IMR-90 (cell line): Measurements from ENCODE around the gene UMODL1. TPM values are rescaled to one million over a fixed set of nuclear protein-coding genes. Genes with fewer than 3 reads are reported as not detected.

Experiments used
- ATAC-seq: fragments of 200-7000 bp; cut with Tn5 transposase; 2 replicates; pipeline ENCODE4 v1.9.1; 2020; ENCODE audit warnings: low read depth, mild to moderate bottlenecking, moderate library complexity
- BruUV-seq: library from RNA; stranded (reverse); fragments of 400-500 nt; replicated peaks from 2 replicates; lab custom pipeline; 2021; lab: Mats Ljungman, UMichigan
- CTCF ChIA-PET: fragments of 300-600 bp; formaldehyde crosslinking; extraction: SDS; loops from one replicate; lab custom pipeline; 2021; ENCODE audit warnings: antibody characterized with exemption; lab: Yijun Ruan, JAX
- POLR2A ChIA-PET: fragments of 300-600 bp; sonication (Branson Sonifier 250); formaldehyde crosslinking; loops from one replicate; lab custom pipeline; 2022; ENCODE audit warnings: antibody characterized with exemption; ENCODE audit not compliant: unreplicated experiment; lab: Charles Lee
- DNase-seq: peaks from one replicate; pipeline ENCODE4 v3.0.0; 2013
- H2AFZ ChIP-seq: replicated peaks from 2 replicates; pipeline ENCODE3; 2013; ENCODE audit warnings: low read length, mild to moderate bottlenecking; ENCODE audit not compliant: poor library complexity
- H2AK5ac ChIP-seq: 2 replicates; pipeline ENCODE4 v1.6.1; 2013; ENCODE audit warnings: low read depth, low read length, inconsistent platforms
- H2AK9ac ChIP-seq: replicated peaks from 2 replicates; pipeline ENCODE3; 2013; ENCODE audit warnings: mild to moderate bottlenecking, low read depth, low read length, moderate library complexity; ENCODE audit not compliant: poor library complexity
- H2BK120ac ChIP-seq: 2 replicates; pipeline ENCODE4 v1.6.1; 2013; ENCODE audit warnings: low read depth, low read length, inconsistent platforms
- H2BK15ac ChIP-seq: 3 replicates; pipeline ENCODE4 v1.6.1; 2013; ENCODE audit warnings: low read depth, low read length, inconsistent platforms
- H2BK20ac ChIP-seq: 2 replicates; pipeline ENCODE4 v1.6.1; 2013; ENCODE audit warnings: low read depth, mild to moderate bottlenecking, inconsistent platforms, low read length, moderate library complexity
- H2BK5ac ChIP-seq: 2 replicates; pipeline ENCODE4 v1.6.1; 2013; ENCODE audit warnings: mild to moderate bottlenecking, low read depth, low read length, inconsistent platforms; ENCODE audit not compliant: poor library complexity, severe bottlenecking
- H3K14ac ChIP-seq: replicated peaks from 2 replicates; pipeline ENCODE4 v1.6.1; 2013; ENCODE audit warnings: low read depth, low read length, inconsistent platforms
- H3K18ac ChIP-seq: 2 replicates; pipeline ENCODE4 v1.6.1; 2013; ENCODE audit warnings: low read depth, low read length, control low read depth
- H3K23ac ChIP-seq: 2 replicates; pipeline ENCODE4 v1.6.1; 2013; ENCODE audit warnings: low read depth, low read length, inconsistent platforms
- H3K27ac ChIP-seq: 2 replicates; pipeline ENCODE4 v1.5.1; 2013; ENCODE audit warnings: mild to moderate bottlenecking, control low read depth, low read length; ENCODE audit not compliant: insufficient read depth
- H3K27me3 ChIP-seq: 2 replicates; pipeline ENCODE4 v1.6.1; 2013; ENCODE audit warnings: low read length; ENCODE audit not compliant: control insufficient read depth, insufficient read depth
- H3K36me3 ChIP-seq: 2 replicates; pipeline ENCODE4 v1.6.1; 2013; ENCODE audit warnings: low read length, mixed read lengths; ENCODE audit not compliant: control insufficient read depth, insufficient read depth
- H3K4ac ChIP-seq: 2 replicates; pipeline ENCODE4 v1.6.1; 2013; ENCODE audit warnings: low read depth, low read length, inconsistent platforms
- H3K4me1 ChIP-seq: 2 replicates; pipeline ENCODE4 v1.6.1; 2013; ENCODE audit warnings: low read length, mixed read lengths; ENCODE audit not compliant: control insufficient read depth, insufficient read depth
- H3K4me2 ChIP-seq: 2 replicates; pipeline ENCODE4 v1.6.1; 2013; ENCODE audit warnings: low read depth, mild to moderate bottlenecking, control low read depth, low read length, moderate library complexity
- H3K4me3 ChIP-seq: 2 replicates; pipeline ENCODE4 v1.5.1; 2013; ENCODE audit warnings: low read depth, mild to moderate bottlenecking, control low read depth, low read length, moderate library complexity; ENCODE audit not compliant: insufficient read depth
- H3K56ac ChIP-seq: 2 replicates; pipeline ENCODE4 v1.6.1; 2013; ENCODE audit warnings: low read length, inconsistent platforms; ENCODE audit not compliant: insufficient read depth; ENCODE audit errors: extremely low read depth
- H3K79me1 ChIP-seq, 2 experiments: 2 replicates each; pipeline ENCODE4 v1.6.1; 2013; ENCODE audit warnings: low read length in 2 of 2, inconsistent platforms in 1 of 2, low read depth in 1 of 2
- H3K9ac ChIP-seq: 2 replicates; pipeline ENCODE4 v1.6.1; 2013; ENCODE audit warnings: low read depth, low read length, control low read depth
- H3K9me1 ChIP-seq: 2 replicates; pipeline ENCODE4 v1.6.1; 2013; ENCODE audit warnings: low read length, inconsistent platforms; ENCODE audit not compliant: insufficient read depth
- H3K9me3 ChIP-seq: 2 replicates; pipeline ENCODE4 v1.6.1; 2013; ENCODE audit warnings: low read length; ENCODE audit not compliant: control insufficient read depth, insufficient read depth
- H4K20me1 ChIP-seq: 2 replicates; pipeline ENCODE4 v1.6.1; 2013; ENCODE audit warnings: low read length, inconsistent platforms; ENCODE audit not compliant: insufficient read depth
- H4K5ac ChIP-seq: 2 replicates; pipeline ENCODE4 v1.6.1; 2013; ENCODE audit warnings: mild to moderate bottlenecking, low read depth, low read length, control low read depth
- H4K8ac ChIP-seq, 2 experiments: 2 replicates each; pipeline ENCODE4 v1.6.1; 2013; ENCODE audit warnings: low read depth in 2 of 2, low read length in 2 of 2, control low read depth in 1 of 2, inconsistent platforms in 1 of 2
- H4K91ac ChIP-seq: 2 replicates; pipeline ENCODE4 v1.6.1; 2013; ENCODE audit warnings: low read depth, low read length, inconsistent platforms; ENCODE audit not compliant: insufficient read depth
- BHLHE40 ChIP-seq: fragments of 150-350 bp; IDR thresholded peaks from 2 replicates; pipeline ENCODE4 v1.6.1; 2016; ENCODE audit warnings: mild to moderate bottlenecking, low read depth, low read length
- CEBPB ChIP-seq: IDR thresholded peaks from 2 replicates; pipeline ENCODE4 v1.6.1; 2012; ENCODE audit warnings: low read depth, low read length, improper control_type of control experiment
- CTCF ChIP-seq: conservative IDR thresholded peaks from 2 replicates; pipeline ENCODE4 v1.5.1; 2012; ENCODE audit warnings: mild to moderate bottlenecking, low read depth, low read length, improper control_type of control experiment
- ELK1 ChIP-seq: fragments of 150-350 bp; IDR thresholded peaks from 2 replicates; pipeline ENCODE4 v1.6.1; 2016; ENCODE audit warnings: low read depth, mild to moderate bottlenecking, low read length, moderate library complexity, borderline replicate concordance
- FOS ChIP-seq: fragments of 150-350 bp; IDR thresholded peaks from 2 replicates; pipeline ENCODE4 v1.6.1; 2016; ENCODE audit warnings: low read depth, low read length
- MAFK ChIP-seq: IDR thresholded peaks from 2 replicates; pipeline ENCODE4 v1.6.1; 2012; ENCODE audit warnings: low read depth, low read length, improper control_type of control experiment
- MAZ ChIP-seq: IDR thresholded peaks from 2 replicates; pipeline ENCODE4 v1.6.1; 2012; ENCODE audit warnings: low read depth, mild to moderate bottlenecking, low read length, improper control_type of control experiment, moderate library complexity, borderline replicate concordance
- MXI1 ChIP-seq: IDR thresholded peaks from 2 replicates; pipeline ENCODE4 v1.6.1; 2012; ENCODE audit warnings: low read depth, mild to moderate bottlenecking, low read length, moderate library complexity, borderline replicate concordance
- NFE2L2 ChIP-seq: fragments of 150-350 bp; IDR thresholded peaks from 2 replicates; pipeline ENCODE4 v1.6.1; 2016; ENCODE audit warnings: low read depth, mild to moderate bottlenecking, low read length
- POLR2A ChIP-seq: IDR thresholded peaks from 2 replicates; pipeline ENCODE4 v1.6.1; 2012; ENCODE audit warnings: mild to moderate bottlenecking, low read depth, low read length
- RAD21 ChIP-seq: IDR thresholded peaks from 2 replicates; pipeline ENCODE4 v1.6.1; 2012; ENCODE audit warnings: low read length, improper control_type of control experiment
- RCOR1 ChIP-seq: IDR thresholded peaks from 2 replicates; pipeline ENCODE4 v1.6.1; 2012; ENCODE audit warnings: mild to moderate bottlenecking, low read length, improper control_type of control experiment; ENCODE audit not compliant: insufficient replicate concordance
- RFX5 ChIP-seq: IDR thresholded peaks from 2 replicates; pipeline ENCODE4 v1.8.0; 2012; ENCODE audit warnings: low read depth, mild to moderate bottlenecking, low read length, moderate library complexity
- WGBS, 2 experiments: methylation state at CpG; one replicate each; pipeline versions ENCODE4 v1.1.5 to v1.1.7; 2013; ENCODE audit warnings: missing lambda C conversion rate in 2 of 2; ENCODE audit not compliant: insufficient read length in 1 of 2; ENCODE audit errors: extremely low coverage in 2 of 2; 5-methylcytosine and 5-hydroxymethylcytosine counted together
- dilution Hi-C: fragments of 300-500 bp; cut with HindIII; formaldehyde crosslinking; loops from one replicate; pipeline ENCODE4 v1.14.3; 2018; ENCODE audit warnings: low sequenced_read_pairs; ENCODE audit not compliant: unreplicated experiment
- in situ Hi-C: fragments of 300-500 bp; cut with MboI; formaldehyde crosslinking; loops from 3 replicates; pipeline ENCODE4 v1.14.3; 2019; ENCODE audit warnings: low sequenced_read_pairs, inconsistent platforms, mixed read lengths
- intact Hi-C: fragments of 100-400 bp; cut with micrococcal nuclease; formaldehyde crosslinking; loops from 2 replicates; pipeline ENCODE4 v1.10.0; 2022
- polyA plus RNA-seq, 3 experiments: library from polyadenylated mRNA; depleted of rRNA; stranded (reverse); fragments of >200 nt; gene quantifications; 2 replicates each; pipeline ENCODE4 v1.2.3, GENCODE V29; 2012; ENCODE audit warnings: low replicate concordance in 1 of 3
- total RNA-seq: library from RNA; depleted of rRNA; stranded (reverse); fragments of >200 nt; gene quantifications from 2 replicates; pipeline ENCODE4 v1.2.3, GENCODE V29; 2012
- TF ChIP-seq, protein P1 (sequence below): fragments of 150-350 bp; IDR thresholded peaks from 2 replicates; pipeline ENCODE4 v1.6.1; 2017; ENCODE audit warnings: mild to moderate bottlenecking, antibody characterized with exemption, low read length, low read depth

UMODL1 gene
- total and polyA plus RNA-seq, 2 of the 4 experiments (the other 2 are of a cell fraction): 0.02 TPM; not detected in 1

GRCh38 chr21:42150474-42151085 lies 79.5 kb downstream of the UMODL1 start:
- Histone ChIP-seq H3K56ac (no peak overlapping the region), H2BK120ac (no peak overlapping the region), H3K4me1 (no peaks in the 10 kb centered on the region), H2AK9ac (no peak overlapping the region), H3K18ac (no peak overlapping the region), H3K9me1 (no peaks in the 10 kb centered on the region), H3K4ac (no peak overlapping the region), H3K9me3 (no peaks in the 10 kb centered on the region), H4K5ac (no peak overlapping the region), H2AK5ac (no peak overlapping the region), H3K4me3 (no peak overlapping the region), H3K27me3 (peaks cover 64% of the 10 kb centered on the region), H3K14ac (no peak overlapping the region), H3K23ac (no peak overlapping the region), H3K9ac (no peak overlapping the region), H2BK15ac (no peak overlapping the region), H4K8ac (no peak overlapping the region), H4K20me1 (no peaks in the 10 kb centered on the region; the same call in 1 of the 2 replicates), H3K27ac (no peak overlapping the region), H3K79me1 (no peaks in the 10 kb centered on the region), H2BK5ac (no peak overlapping the region), H3K4me2 (no peak overlapping the region), H2BK20ac (no peak overlapping the region), H2AFZ (no peak overlapping the region), H4K91ac (no peak overlapping the region), H3K36me3 (no peaks in the 10 kb centered on the region)
- DNase-seq: no peak
- intact Hi-C loops: no loop called here
- BruUV-seq: no TSS peak
- WGBS, 2 experiments: 61% methylated on average over 5 of the region's 13 CpGs; no CpG with 5 or more reads in 1 of the 2 experiments
- ChIA-PET POLR2A (no interaction called here), CTCF (no interaction called here)
- TF ChIP-seq BHLHE40 (no peak), CTCF (no peak), FOS (no peak), CEBPB (no peak), MXI1 (no peak), ELK1 (no peak), POLR2A (no peak), NFE2L2 (no peak), RCOR1 (no peak), RFX5 (no peak), MAFK (no peak), MAZ (no peak), RAD21 (no peak)
- TF ChIP-seq, protein P1, sequence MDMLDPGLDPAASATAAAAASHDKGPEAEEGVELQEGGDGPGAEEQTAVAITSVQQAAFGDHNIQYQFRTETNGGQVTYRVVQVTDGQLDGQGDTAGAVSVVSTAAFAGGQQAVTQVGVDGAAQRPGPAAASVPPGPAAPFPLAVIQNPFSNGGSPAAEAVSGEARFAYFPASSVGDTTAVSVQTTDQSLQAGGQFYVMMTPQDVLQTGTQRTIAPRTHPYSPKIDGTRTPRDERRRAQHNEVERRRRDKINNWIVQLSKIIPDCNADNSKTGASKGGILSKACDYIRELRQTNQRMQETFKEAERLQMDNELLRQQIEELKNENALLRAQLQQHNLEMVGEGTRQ: no peak
- in situ Hi-C loops: loop anchor here (25.0 kb wide), 1 partner anchor 687 kb away; no protein-coding TSS in a partner anchor
- ATAC-seq: no peak
- dilution Hi-C loops: no loop called here
